CD8-positive, alpha-beta memory T cell (primary cell): ENCODE measurements around the gene NHLRC2. TPM values are rescaled to one million over a fixed set of nuclear protein-coding genes. Genes with fewer than 3 reads are reported as not detected.

ENCODE experiments used
- CTCF ChIA-PET: fragments of 350-600 bp; sonication (Branson Sonifier 250); formaldehyde crosslinking; loops from one replicate; lab custom pipeline; 2021; ENCODE audit warnings: antibody characterized with exemption; lab: Charles Lee
- POLR2A ChIA-PET: fragments of 350-600 bp; sonication (Branson Sonifier 250); formaldehyde crosslinking; loops from one replicate; lab custom pipeline; 2021; ENCODE audit warnings: antibody characterized with exemption; lab: Charles Lee
- DNase-seq, 5 donors: peaks; one replicate each; pipeline versions ENCODE4 v3.0.0 to v3.0.0-alpha.2; 2020 to 2022; ENCODE audit warnings: mixed read lengths in 1 of 5
- H3K27ac ChIP-seq: one replicate; pipeline ENCODE4 v1.7.0; 2013; ENCODE audit warnings: low read depth, mild to moderate bottlenecking, low read length, moderate library complexity
- H3K27me3 ChIP-seq: 2 replicates; pipeline ENCODE4 v1.7.0; 2013; ENCODE audit warnings: low read length, mild to moderate bottlenecking; ENCODE audit not compliant: insufficient read depth, poor library complexity, severe bottlenecking
- H3K36me3 ChIP-seq: 2 replicates; pipeline ENCODE4 v1.7.0; 2013; ENCODE audit warnings: mild to moderate bottlenecking, low read length, moderate library complexity; ENCODE audit not compliant: insufficient read depth
- H3K4me1 ChIP-seq: 2 replicates; pipeline ENCODE4 v1.7.0; 2013; ENCODE audit warnings: mild to moderate bottlenecking, low read length, moderate library complexity; ENCODE audit not compliant: insufficient read depth
- H3K4me3 ChIP-seq: 2 replicates; pipeline ENCODE4 v1.7.0; 2013; ENCODE audit warnings: mild to moderate bottlenecking, low read length
- H3K9me3 ChIP-seq: 2 replicates; pipeline ENCODE4 v1.7.0; 2013; ENCODE audit warnings: mild to moderate bottlenecking, low read length
- H3K27ac Mint-ChIP-seq, 8 donors: one replicate each; pipeline ENCODE4 v1.8.0; 2020 to 2021; ENCODE audit warnings: mixed read lengths in 8 of 8, mild to moderate bottlenecking in 6 of 8, inconsistent platforms in 3 of 8, moderate library complexity in 3 of 8
- H3K27me3 Mint-ChIP-seq, 2 donors: one replicate each; pipeline ENCODE4 v1.8.0; 2020 to 2021; ENCODE audit warnings: mixed read lengths in 2 of 2, mild to moderate bottlenecking in 1 of 2, moderate library complexity in 1 of 2
- H3K36me3 Mint-ChIP-seq, 3 donors: one replicate each; pipeline ENCODE4 v1.8.0; 2020 to 2021; ENCODE audit warnings: mixed read lengths in 3 of 3, inconsistent platforms in 1 of 3, mild to moderate bottlenecking in 1 of 3
- H3K4me1 Mint-ChIP-seq, 3 donors: one replicate each; pipeline ENCODE4 v1.8.0; 2020 to 2021; ENCODE audit warnings: mixed read lengths in 3 of 3, inconsistent platforms in 1 of 3, mild to moderate bottlenecking in 1 of 3
- H3K4me3 Mint-ChIP-seq, 7 donors: one replicate each; pipeline ENCODE4 v1.8.0; 2020 to 2021; ENCODE audit warnings: mixed read lengths in 7 of 7, mild to moderate bottlenecking in 6 of 7, moderate library complexity in 4 of 7, inconsistent platforms in 2 of 7
- H3K9me3 Mint-ChIP-seq, 5 donors: one replicate each; pipeline ENCODE4 v1.8.0; 2020 to 2022; ENCODE audit warnings: mixed read lengths in 5 of 5, mild to moderate bottlenecking in 3 of 5, moderate library complexity in 2 of 5, inconsistent platforms in 1 of 5
- polyA plus RNA-seq: library from polyadenylated mRNA; unstranded; fragments of 300-500 nt; fragmentation: Illumina TruSeq; gene quantifications from one replicate; pipeline ENCODE4 v1.2.3, GENCODE V29; 2021
- total RNA-seq, 2 experiments: library from RNA; stranded (reverse); gene quantifications; one replicate each; pipeline ENCODE4 v1.2.3, GENCODE V29; 2021

NHLRC2 gene
- total and polyA plus RNA-seq, 3 experiments from 2014 or later, result 7.3 to 33.1 (median 30.8) TPM

DNA sequence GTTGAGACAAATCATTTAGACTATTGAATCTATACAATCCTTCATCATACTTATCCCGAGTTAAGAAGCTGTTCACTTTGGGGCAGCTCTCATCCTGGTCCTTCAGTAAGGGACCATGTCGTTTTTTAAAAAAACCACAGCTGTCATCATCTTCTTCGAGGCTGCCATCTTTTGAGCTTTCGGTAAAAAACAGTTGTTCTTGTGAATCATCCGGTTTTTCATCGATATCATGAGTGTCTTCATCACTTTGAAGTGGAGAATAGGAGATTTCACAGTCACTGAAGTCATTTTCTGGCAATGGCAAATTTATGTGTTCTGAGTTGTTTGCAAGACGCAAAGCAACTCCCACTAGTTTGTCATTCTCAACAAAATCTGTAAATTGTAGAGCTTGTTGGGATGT, 4.5 kb upstream of the NHLRC2 start:
- Mint-ChIP-seq H3K27ac (peak overlapping the region in 4 of 8 donors; percentile 9 to 85 (median 60)), H3K9me3 (no peaks in the 10 kb centered on the region), H3K4me1 (peaks cover 31 to 60% (median 49%) of the 10 kb centered on the region in 3 donors), H3K4me3 (peak overlapping the region; percentile 52 to 78 (median 61)), H3K27me3 (no peaks in the 10 kb centered on the region), H3K36me3 (peaks cover 3 to 27% (median 5%) of the 10 kb centered on the region in 3 donors)
- Histone ChIP-seq H3K9me3 (no peaks in the 10 kb centered on the region), H3K4me1 (peaks cover 21% of the 10 kb centered on the region), H3K27me3 (no peaks in the 10 kb centered on the region), H3K36me3 (no peaks in the 10 kb centered on the region), H3K4me3 (no peak overlapping the region), H3K27ac (no peak overlapping the region)
- ChIA-PET CTCF (no interaction called here), POLR2A (no interaction called here)
- DNase-seq, result no peak

DNA sequence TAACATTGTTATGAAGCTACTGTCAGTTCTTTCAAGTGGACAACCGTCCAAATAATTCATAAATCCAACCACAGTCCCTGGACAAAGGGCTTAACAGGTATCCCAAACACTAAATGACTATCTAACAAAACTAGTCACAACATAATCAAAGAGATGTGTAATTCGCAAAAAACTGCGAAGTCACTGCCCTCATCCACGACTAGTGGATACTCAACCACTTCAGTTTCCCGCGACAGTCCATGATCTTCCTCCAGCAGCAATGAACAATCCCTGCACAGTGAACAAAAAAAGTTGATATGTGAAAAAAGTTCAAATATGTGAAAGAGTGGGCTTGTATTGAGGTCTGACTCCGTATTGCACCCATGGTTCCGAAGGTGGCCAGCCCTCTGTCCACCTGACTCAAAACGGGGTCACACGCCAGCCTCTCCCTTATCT, 866 bp upstream of the NHLRC2 start:
- H3K4me1 Mint-ChIP-seq, result peaks cover 56 to 88% (median 77%) of the 10 kb centered on the region in 3 donors

DNA sequence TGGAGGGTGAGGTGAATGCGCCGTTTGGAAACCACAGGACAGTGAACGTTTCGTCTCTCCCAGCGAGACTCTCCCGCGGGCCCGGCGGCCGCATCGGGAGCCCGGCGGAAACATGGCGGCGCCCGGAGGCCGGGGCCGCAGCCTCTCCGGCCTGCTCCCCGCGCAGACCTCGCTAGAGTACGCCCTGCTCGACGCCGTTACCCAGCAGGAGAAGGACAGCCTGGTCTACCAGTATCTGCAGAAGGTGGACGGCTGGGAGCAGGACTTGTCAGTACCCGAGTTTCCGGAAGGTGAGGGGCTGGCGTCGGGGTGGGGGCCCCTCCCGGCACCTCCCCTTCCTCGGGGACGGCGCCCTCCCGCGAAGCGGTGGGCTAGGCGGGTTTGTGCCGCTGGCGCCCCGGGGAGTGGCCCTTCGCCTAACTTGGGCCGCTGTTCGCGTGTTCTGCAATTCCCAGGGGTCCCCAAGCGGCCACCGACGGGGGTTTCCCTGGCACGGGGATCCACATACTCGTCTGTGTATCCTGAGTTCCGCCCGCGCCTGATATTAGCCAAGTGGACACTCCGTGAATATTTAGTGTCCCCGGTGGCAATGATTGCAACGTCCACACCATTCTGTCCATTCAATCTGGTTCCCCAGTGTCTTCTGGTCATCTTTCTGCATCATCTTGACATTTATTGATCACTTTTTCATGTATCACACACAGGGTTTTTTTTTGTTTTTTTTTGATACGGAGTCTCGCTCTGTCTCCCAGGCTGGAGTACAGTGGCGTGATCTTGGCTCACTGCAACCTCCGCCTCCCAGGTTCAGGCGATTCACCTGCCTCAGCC, 514 bp downstream of the NHLRC2 start:
- H3K4me1 ChIP-seq, result peaks cover 33% of the 10 kb centered on the region
- H3K27ac Mint-ChIP-seq, result peak overlapping the region; percentile 82 to 98 (median 96)
- peaks cover 5 to 26% (median 9%) of the 10 kb centered on the region in 3 donors for H3K36me3 Mint-ChIP-seq
- peak overlapping the region; percentile 91 for H3K4me3 ChIP-seq
- H3K36me3 ChIP-seq, result peaks cover 7% of the 10 kb centered on the region
- peak overlapping the region; percentile 95 to 100 (median 98) for H3K4me3 Mint-ChIP-seq
- H3K27me3 Mint-ChIP-seq, result no peaks in the 10 kb centered on the region
- DNase-seq, result peak; percentile 26 to 61 (median 42)
- H3K9me3 ChIP-seq, result no peaks in the 10 kb centered on the region
- no peaks in the 10 kb centered on the region for H3K27me3 ChIP-seq
- ChIA-PET POLR2A (interaction anchor here (0.6 to 0.7 kb wide), 2 partner anchors 68 to 236 kb away, joined by 4 to 6 read pairs; no protein-coding TSS in a partner anchor), CTCF (no interaction called here)
- H3K9me3 Mint-ChIP-seq, result no peaks in the 10 kb centered on the region
- peak overlapping the region; percentile 88 for H3K27ac ChIP-seq
- H3K4me1 Mint-ChIP-seq, result peaks cover 50 to 75% (median 66%) of the 10 kb centered on the region in 3 donors

More for the DNA sequence above, 866 bp upstream of the NHLRC2 start:
- CTCF ChIA-PET, result no interaction called here
- Histone ChIP-seq H3K9me3 (no peaks in the 10 kb centered on the region), H3K27me3 (no peaks in the 10 kb centered on the region), H3K27ac (peak overlapping the region; percentile 88), H3K4me3 (peak overlapping the region; percentile 91), H3K36me3 (no peaks in the 10 kb centered on the region), H3K4me1 (peaks cover 33% of the 10 kb centered on the region)
- Mint-ChIP-seq H3K27ac (peak overlapping the region; percentile 82 to 98 (median 95)), H3K9me3 (no peaks in the 10 kb centered on the region), H3K4me3 (peak overlapping the region; percentile 95 to 100 (median 98)), H3K27me3 (no peaks in the 10 kb centered on the region), H3K36me3 (peaks cover 0 to 22% (median 3%) of the 10 kb centered on the region in 3 donors)
- POLR2A ChIA-PET, result no interaction called here
- no peak for DNase-seq

DNA sequence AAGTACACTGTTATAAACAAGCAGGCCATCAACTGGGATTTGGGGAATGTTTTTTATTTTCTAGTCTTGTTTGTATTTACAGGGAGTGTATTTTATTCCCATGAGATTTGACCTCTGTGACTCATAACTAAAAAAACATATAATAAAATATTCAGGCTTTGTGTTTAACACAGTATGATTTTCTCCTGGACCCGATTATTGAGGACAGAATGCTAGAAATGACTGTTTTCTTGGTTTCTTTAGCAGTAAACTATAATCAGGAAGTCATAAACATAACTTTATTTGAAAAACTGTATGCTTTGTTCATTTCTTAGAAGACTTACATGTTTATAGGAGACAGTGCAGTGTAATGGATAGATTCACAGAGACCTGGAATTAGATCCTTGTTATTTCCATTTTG, 2.1 kb downstream of the NHLRC2 start:
- peaks cover 16 to 40% (median 22%) of the 10 kb centered on the region in 3 donors for H3K36me3 Mint-ChIP-seq
- Histone ChIP-seq H3K27me3 (no peaks in the 10 kb centered on the region), H3K36me3 (peaks cover 18% of the 10 kb centered on the region), H3K27ac (peak overlapping the region; percentile 10), H3K4me3 (no peak overlapping the region), H3K4me1 (peaks cover 29% of the 10 kb centered on the region), H3K9me3 (no peaks in the 10 kb centered on the region)
- H3K27ac Mint-ChIP-seq, result peak overlapping the region in 7 of 8 donors; percentile 12 to 97 (median 82)
- peaks cover 47 to 64% (median 61%) of the 10 kb centered on the region in 3 donors for H3K4me1 Mint-ChIP-seq
- H3K27me3 Mint-ChIP-seq, result no peaks in the 10 kb centered on the region
- peaks cover 0 to 3% (median 0%) of the 10 kb centered on the region in 5 donors for H3K9me3 Mint-ChIP-seq
- ChIA-PET CTCF (no interaction called here), POLR2A (no interaction called here)
- peak overlapping the region; percentile 24 to 100 (median 96) for H3K4me3 Mint-ChIP-seq
- no peak for DNase-seq

DNA sequence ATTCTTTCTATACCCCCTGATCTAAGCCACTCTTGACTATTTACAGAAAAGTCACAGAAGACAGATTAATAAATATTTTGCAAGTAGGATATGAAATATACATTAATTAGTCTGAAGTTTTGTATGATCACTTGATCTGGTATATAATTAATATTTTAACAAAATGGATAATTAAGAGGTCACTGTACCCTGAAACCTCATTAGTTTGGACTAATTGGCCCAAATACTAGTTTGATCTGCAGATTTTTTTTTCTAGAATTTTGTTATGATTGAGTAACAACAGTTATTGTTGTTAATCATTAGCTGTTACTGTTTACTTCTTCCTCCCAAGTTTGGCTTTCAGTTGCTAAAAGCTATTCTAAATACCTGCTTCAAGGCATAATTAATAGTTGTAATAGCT, 2.7 kb downstream of the NHLRC2 start:
- peaks cover 46 to 61% (median 60%) of the 10 kb centered on the region in 3 donors for H3K4me1 Mint-ChIP-seq
- ChIA-PET POLR2A (no interaction called here), CTCF (no interaction called here)
- no peak for DNase-seq
- Histone ChIP-seq H3K36me3 (peaks cover 18% of the 10 kb centered on the region), H3K27ac (no peak overlapping the region), H3K27me3 (no peaks in the 10 kb centered on the region), H3K4me3 (no peak overlapping the region), H3K9me3 (no peaks in the 10 kb centered on the region), H3K4me1 (peaks cover 24% of the 10 kb centered on the region)
- H3K27me3 Mint-ChIP-seq, result no peaks in the 10 kb centered on the region
- H3K36me3 Mint-ChIP-seq, result peaks cover 18 to 40% (median 23%) of the 10 kb centered on the region in 3 donors
- peaks cover 0 to 3% (median 0%) of the 10 kb centered on the region in 5 donors for H3K9me3 Mint-ChIP-seq
- peak overlapping the region in 1 of 7 donors; percentile 63 for H3K4me3 Mint-ChIP-seq
- H3K27ac Mint-ChIP-seq, result peak overlapping the region in 1 of 8 donors; percentile 46

DNA sequence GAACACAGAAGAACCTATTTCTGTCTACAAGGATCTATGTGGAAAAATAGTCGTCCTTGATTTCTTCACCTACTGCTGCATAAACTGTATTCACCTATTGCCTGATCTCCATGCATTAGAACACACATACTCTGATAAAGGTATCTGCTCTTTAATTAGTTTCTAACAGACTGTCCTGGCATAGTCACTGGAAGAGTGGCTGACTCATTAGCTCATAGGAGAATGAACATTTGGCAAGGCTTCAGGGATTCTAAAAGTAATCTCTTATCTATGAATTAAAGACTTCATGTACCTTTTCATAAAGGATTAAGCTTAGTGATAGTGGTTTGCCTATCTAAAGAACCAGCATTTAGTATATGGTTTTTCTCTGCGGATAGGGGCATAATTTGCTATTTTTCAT, 4.1 kb downstream of the NHLRC2 start:
- H3K4me3 ChIP-seq, result no peak overlapping the region
- H3K9me3 ChIP-seq, result no peaks in the 10 kb centered on the region

DNA sequence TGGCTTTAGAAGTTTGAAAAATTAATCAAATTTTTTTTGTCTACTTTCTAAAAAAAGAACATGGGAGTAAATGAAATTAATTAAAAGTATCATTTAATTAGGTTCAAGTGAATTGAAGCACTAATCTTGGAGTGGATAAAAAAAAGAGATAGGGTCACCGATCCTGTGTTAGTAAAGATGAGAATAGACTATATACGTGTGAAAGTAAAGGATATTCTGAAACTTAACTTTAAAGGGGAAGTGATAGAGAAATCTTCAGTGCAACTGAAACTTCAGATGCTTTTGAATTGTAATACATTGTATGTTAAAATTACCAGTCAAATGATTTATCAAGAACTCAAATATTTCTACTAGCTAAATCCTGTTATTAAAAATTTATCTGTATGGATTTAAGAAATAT, 4.8 kb downstream of the NHLRC2 start:
- peaks cover 0 to 3% (median 0%) of the 10 kb centered on the region in 5 donors for H3K9me3 Mint-ChIP-seq
- Histone ChIP-seq H3K4me1 (peaks cover 12% of the 10 kb centered on the region), H3K4me3 (no peak overlapping the region), H3K36me3 (peaks cover 18% of the 10 kb centered on the region), H3K9me3 (no peaks in the 10 kb centered on the region), H3K27ac (no peak overlapping the region), H3K27me3 (no peaks in the 10 kb centered on the region)
- CTCF ChIA-PET, result no interaction called here
- peaks cover 23 to 47% (median 32%) of the 10 kb centered on the region in 3 donors for H3K36me3 Mint-ChIP-seq
- no peak overlapping the region for H3K27ac Mint-ChIP-seq
- H3K4me1 Mint-ChIP-seq, result peaks cover 28 to 47% (median 45%) of the 10 kb centered on the region in 3 donors
- H3K4me3 Mint-ChIP-seq, result no peak overlapping the region
- no peaks in the 10 kb centered on the region for H3K27me3 Mint-ChIP-seq
- POLR2A ChIA-PET, result no interaction called here
- no peak for DNase-seq

More for the DNA sequence above, 4.1 kb downstream of the NHLRC2 start:
- peaks cover 0 to 3% (median 0%) of the 10 kb centered on the region in 5 donors for H3K9me3 Mint-ChIP-seq
- Histone ChIP-seq H3K27me3 (no peaks in the 10 kb centered on the region), H3K27ac (no peak overlapping the region), H3K36me3 (peaks cover 18% of the 10 kb centered on the region), H3K4me1 (peaks cover 13% of the 10 kb centered on the region)
- H3K36me3 Mint-ChIP-seq, result peaks cover 23 to 45% (median 25%) of the 10 kb centered on the region in 3 donors
- ChIA-PET CTCF (interaction anchor here (0.6 kb wide), 1 partner anchor 1489 kb away, joined by 3 read pairs; no protein-coding TSS in a partner anchor), POLR2A (interaction anchor here (0.6 kb wide), 1 partner anchor 119 kb away, joined by 6 read pairs; no protein-coding TSS in a partner anchor)
- no peaks in the 10 kb centered on the region for H3K27me3 Mint-ChIP-seq
- DNase-seq, result no peak
- H3K4me3 Mint-ChIP-seq, result peak overlapping the region in 1 of 7 donors; percentile 3
- H3K4me1 Mint-ChIP-seq, result peaks cover 35 to 48% (median 47%) of the 10 kb centered on the region in 3 donors
- peak overlapping the region in 2 of 8 donors; percentile 13 to 27 for H3K27ac Mint-ChIP-seq

DNA sequence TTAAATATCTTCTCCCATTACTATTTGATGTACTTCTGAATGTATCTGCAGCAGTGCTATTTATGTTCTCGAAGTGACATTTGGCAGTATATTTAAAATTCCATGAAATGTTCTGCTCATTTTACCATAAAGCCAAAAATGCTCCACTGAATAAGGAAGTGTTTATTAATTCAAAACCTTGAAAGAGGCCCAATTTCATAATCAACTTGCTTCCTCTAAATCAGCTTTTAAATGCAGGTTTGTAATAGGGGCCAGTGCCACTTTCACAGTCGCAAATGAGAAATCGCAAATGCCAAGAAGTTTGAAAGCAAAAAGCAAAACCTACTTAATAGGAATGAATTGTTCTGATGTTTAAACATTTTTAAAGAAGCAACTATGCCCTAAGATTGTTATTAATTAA, 11.4 kb downstream of the NHLRC2 start:
- Mint-ChIP-seq H3K27ac (no peak overlapping the region), H3K27me3 (no peaks in the 10 kb centered on the region), H3K4me1 (peaks cover 12 to 48% (median 38%) of the 10 kb centered on the region in 3 donors), H3K36me3 (peaks cover 8 to 39% (median 36%) of the 10 kb centered on the region in 3 donors), H3K9me3 (peaks cover 0 to 2% (median 0%) of the 10 kb centered on the region in 5 donors), H3K4me3 (no peak overlapping the region)
- H3K36me3 ChIP-seq, result peaks cover 8% of the 10 kb centered on the region
- H3K4me3 ChIP-seq, result no peak overlapping the region
- ChIA-PET POLR2A (no interaction called here), CTCF (no interaction called here)
- H3K4me1 ChIP-seq, result no peaks in the 10 kb centered on the region
- H3K27ac ChIP-seq, result no peak overlapping the region
- DNase-seq, result no peak
- H3K27me3 ChIP-seq, result no peaks in the 10 kb centered on the region
- H3K9me3 ChIP-seq, result no peaks in the 10 kb centered on the region
